Sigmoid colon (tissue), 4 donors: ENCODE data around the gene PASD1.

Experiments
- EP300 ChIP-seq, 4 donors: sonication (generic); formaldehyde crosslinking; IDR thresholded peaks; one replicate each; pipeline ENCODE4 v1.6.1; 2017; ENCODE audit warnings: antibody characterized with exemption in 4 of 4
- POLR2A ChIP-seq, 2 donors: fragments of 450-650 bp; IDR thresholded peaks; one replicate each; pipeline ENCODE4 v1.6.1; 2016; ENCODE audit warnings: antibody characterized with exemption in 2 of 2, mild to moderate bottlenecking in 2 of 2, moderate library complexity in 2 of 2
- TF ChIP-seq, protein P1 (sequence below), 4 experiments: fragments of 450-650 bp in 3 of 4; fragments of 200-600 bp in 1 of 4; IDR thresholded peaks; one replicate each; pipeline ENCODE4 v1.5.1; 2016 to 2019; ENCODE audit warnings: antibody characterized with exemption in 4 of 4, mild to moderate bottlenecking in 3 of 4, moderate library complexity in 2 of 4

DNA sequence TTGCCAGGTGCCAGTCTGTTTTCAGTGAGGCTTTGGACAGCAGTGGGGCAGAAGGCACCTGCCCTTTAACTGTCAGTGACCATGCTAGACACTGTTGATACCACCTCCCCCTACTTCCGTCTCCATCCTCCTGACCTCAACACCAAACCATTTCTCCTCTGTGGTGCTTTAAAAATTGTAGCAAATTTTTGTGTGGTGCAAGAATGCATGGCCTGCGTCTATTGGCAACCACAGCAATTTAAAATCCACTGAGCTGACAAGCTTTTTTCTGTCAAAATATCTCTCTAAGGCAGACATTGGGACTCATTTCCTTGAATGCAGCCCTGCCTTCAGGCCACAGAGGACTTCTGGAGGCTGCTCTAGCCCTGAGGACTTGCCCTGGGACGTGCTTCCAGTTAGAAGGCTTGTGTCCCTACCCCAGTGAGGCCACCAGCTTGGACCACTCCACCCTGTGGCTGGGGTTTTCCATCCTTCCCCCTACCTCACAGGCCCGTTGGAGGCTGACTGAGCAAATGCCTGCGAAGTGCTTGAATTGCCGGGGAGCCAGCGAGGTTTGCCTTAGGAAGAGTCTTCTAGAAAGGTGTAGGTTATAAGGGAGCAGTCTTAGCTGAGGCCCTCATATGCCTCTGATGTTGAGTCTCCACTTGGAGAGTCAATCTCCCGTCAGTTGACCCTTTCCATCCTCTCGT is 138.7 kb downstream of the PASD1 start:
- TF ChIP-seq, protein P1, sequence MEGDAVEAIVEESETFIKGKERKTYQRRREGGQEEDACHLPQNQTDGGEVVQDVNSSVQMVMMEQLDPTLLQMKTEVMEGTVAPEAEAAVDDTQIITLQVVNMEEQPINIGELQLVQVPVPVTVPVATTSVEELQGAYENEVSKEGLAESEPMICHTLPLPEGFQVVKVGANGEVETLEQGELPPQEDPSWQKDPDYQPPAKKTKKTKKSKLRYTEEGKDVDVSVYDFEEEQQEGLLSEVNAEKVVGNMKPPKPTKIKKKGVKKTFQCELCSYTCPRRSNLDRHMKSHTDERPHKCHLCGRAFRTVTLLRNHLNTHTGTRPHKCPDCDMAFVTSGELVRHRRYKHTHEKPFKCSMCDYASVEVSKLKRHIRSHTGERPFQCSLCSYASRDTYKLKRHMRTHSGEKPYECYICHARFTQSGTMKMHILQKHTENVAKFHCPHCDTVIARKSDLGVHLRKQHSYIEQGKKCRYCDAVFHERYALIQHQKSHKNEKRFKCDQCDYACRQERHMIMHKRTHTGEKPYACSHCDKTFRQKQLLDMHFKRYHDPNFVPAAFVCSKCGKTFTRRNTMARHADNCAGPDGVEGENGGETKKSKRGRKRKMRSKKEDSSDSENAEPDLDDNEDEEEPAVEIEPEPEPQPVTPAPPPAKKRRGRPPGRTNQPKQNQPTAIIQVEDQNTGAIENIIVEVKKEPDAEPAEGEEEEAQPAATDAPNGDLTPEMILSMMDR (IDR thresholded peaks at IDR 0.05): no peak
- no peak for TF ChIP-seq EP300 (IDR thresholded peaks at IDR 0.05)
- no peak for TF ChIP-seq POLR2A (IDR thresholded peaks at IDR 0.05)
